Suprapubic skin (tissue), 4 donors: ENCODE data around the gene UTP3. TPM values are rescaled to one million over a fixed set of nuclear protein-coding genes. Genes with fewer than 3 reads are reported as not detected.

Experiments used
- DNase-seq, 2 donors: peaks; one replicate each; pipeline ENCODE4 v3.0.0-alpha.2; 2019; ENCODE audit warnings: low spot score in 2 of 2
- H3K27ac ChIP-seq: fragments of 200-600 bp; sonication (generic); one replicate; pipeline ENCODE4 v1.5.1; 2019
- H3K27me3 ChIP-seq: fragments of 200-600 bp; sonication (generic); one replicate; pipeline ENCODE4 v1.5.1; 2019
- H3K36me3 ChIP-seq: fragments of 200-600 bp; sonication (generic); one replicate; pipeline ENCODE4 v1.5.1; 2019
- H3K4me1 ChIP-seq: fragments of 200-600 bp; sonication (generic); one replicate; pipeline ENCODE4 v1.5.1; 2019
- H3K4me3 ChIP-seq: fragments of 200-600 bp; sonication (generic); one replicate; pipeline ENCODE4 v1.5.1; 2019; ENCODE audit warnings: mild to moderate bottlenecking
- H3K9me3 ChIP-seq: fragments of 200-600 bp; sonication (generic); one replicate; pipeline ENCODE4 v1.5.1; 2019
- CTCF ChIP-seq, 2 donors: fragments of 200-600 bp in 1 of 2; fragments of 450-650 bp in 1 of 2; sonication (generic) in 1 of 2; IDR thresholded peaks; one replicate each; pipeline ENCODE4 v1.5.1; 2016 to 2019; ENCODE audit warnings: antibody characterized with exemption in 2 of 2, mild to moderate bottlenecking in 1 of 2, moderate library complexity in 1 of 2
- EP300 ChIP-seq: sonication (generic); formaldehyde crosslinking; IDR thresholded peaks from one replicate; pipeline ENCODE4 v1.6.1; 2017; ENCODE audit warnings: antibody characterized with exemption
- POLR2A ChIP-seq, 2 donors: fragments of 450-650 bp; IDR thresholded peaks; one replicate each; pipeline ENCODE4 v1.6.1; 2017; ENCODE audit warnings: antibody characterized with exemption in 2 of 2, mild to moderate bottlenecking in 2 of 2, moderate library complexity in 2 of 2
- POLR2AphosphoS5 ChIP-seq, 3 donors: sonication (generic); formaldehyde crosslinking; IDR thresholded peaks; one replicate each; pipeline ENCODE4 v1.6.1; 2017; ENCODE audit warnings: antibody characterized with exemption in 3 of 3
- WGBS: methylation state at CpG from one replicate; pipeline ENCODE4 v1.1.5; 2018; 5-methylcytosine and 5-hydroxymethylcytosine counted together
- total RNA-seq, 4 donors: library from RNA; depleted of rRNA; stranded (reverse); fragments of >200 nt; gene quantifications; one replicate each; pipeline ENCODE4 v1.1.0, GENCODE V29; 2016

Gene UTP3
- total RNA-seq, 4 donors from 2014 or later, result 19.2 to 27.6 (median 22.6) TPM

GRCh38 chr4:70709611-70710205 lies 21.4 kb downstream of the UTP3 start:
- 84% methylated on average over 7 of the region's 7 CpGs for WGBS
- no peak for TF ChIP-seq POLR2A (IDR thresholded peaks at IDR 0.05)
- no peak for TF ChIP-seq CTCF (IDR thresholded peaks at IDR 0.05)
- TF ChIP-seq EP300, result no peak
- no peak for TF ChIP-seq POLR2AphosphoS5 (IDR thresholded peaks at IDR 0.05)
- Histone ChIP-seq H3K4me3 (no peak overlapping the region), H3K4me1 (peaks cover 61% of the 10 kb centered on the region), H3K36me3 (no peaks in the 10 kb centered on the region), H3K27ac (no peak overlapping the region), H3K27me3 (no peaks in the 10 kb centered on the region), H3K9me3 (no peaks in the 10 kb centered on the region)
- DNase-seq, result no peak

GRCh38 chr4:70711599-70711998 lies 23.3 kb downstream of the UTP3 start:
- no peaks in the 10 kb centered on the region for H3K36me3 ChIP-seq
- no peak for DNase-seq
- peaks cover 57% of the 10 kb centered on the region for H3K4me1 ChIP-seq
- H3K9me3 ChIP-seq, result no peaks in the 10 kb centered on the region
- H3K4me3 ChIP-seq, result no peak overlapping the region
- WGBS, result 68% methylated on average over 3 of the region's 3 CpGs
- TF ChIP-seq POLR2AphosphoS5 (IDR thresholded peaks at IDR 0.05) (no peak), EP300 (no peak), POLR2A (IDR thresholded peaks at IDR 0.05) (no peak), CTCF (IDR thresholded peaks at IDR 0.05) (no peak)
- no peak overlapping the region for H3K27ac ChIP-seq
- H3K27me3 ChIP-seq, result no peaks in the 10 kb centered on the region

GRCh38 chr4:70712150-70712549 lies 23.8 kb downstream of the UTP3 start:
- Histone ChIP-seq H3K4me1 (peaks cover 52% of the 10 kb centered on the region), H3K27ac (no peak overlapping the region), H3K9me3 (no peaks in the 10 kb centered on the region), H3K27me3 (no peaks in the 10 kb centered on the region), H3K36me3 (no peaks in the 10 kb centered on the region), H3K4me3 (no peak overlapping the region)
- DNase-seq, result no peak
- TF ChIP-seq CTCF (IDR thresholded peaks at IDR 0.05), result no peak
- no peak for TF ChIP-seq POLR2A (IDR thresholded peaks at IDR 0.05)
- no peak for TF ChIP-seq POLR2AphosphoS5 (IDR thresholded peaks at IDR 0.05)
- TF ChIP-seq EP300, result no peak
- 31% methylated on average over 3 of the region's 3 CpGs for WGBS

DNA sequence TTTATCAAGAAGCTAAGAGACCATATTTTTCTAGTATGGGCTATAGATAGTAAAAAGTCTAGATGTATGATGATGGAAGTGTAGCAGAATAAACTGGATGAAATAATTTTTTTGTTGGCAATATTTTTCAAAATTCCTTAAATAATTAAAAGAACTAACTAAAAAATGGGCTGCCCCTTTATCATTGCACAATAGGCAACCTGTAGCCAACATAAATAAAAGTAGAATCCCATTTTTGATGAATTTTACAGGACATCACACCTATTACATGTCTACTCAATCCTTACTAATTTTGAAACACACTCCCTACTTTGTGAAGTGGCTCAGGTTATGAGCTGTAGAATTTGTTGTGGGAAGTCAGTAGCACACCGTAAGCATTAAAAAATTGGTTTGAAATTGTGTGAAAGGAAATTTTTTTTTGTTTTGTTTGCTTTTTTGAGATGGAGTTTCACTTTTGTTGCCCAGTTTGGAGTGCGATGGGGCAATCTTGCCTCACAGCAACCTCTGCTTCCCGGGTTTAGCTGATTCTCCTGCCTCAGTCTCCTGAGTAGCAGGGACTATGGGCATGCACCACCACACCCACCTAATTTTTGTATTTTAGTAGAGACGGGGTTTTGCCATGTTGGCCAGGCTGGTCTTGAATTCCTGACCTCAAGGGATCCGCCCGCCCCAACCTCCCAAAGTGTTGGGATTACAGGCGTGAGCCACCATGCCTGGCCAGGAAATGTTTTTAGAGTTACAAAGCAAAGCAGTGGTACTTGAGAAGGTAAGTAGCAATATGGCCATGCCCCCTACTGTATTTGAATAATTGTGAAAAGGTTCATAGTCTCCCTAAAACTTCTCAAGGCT lies 24.5 kb downstream of the UTP3 start:
- DNase-seq, result no peak

More for the DNA sequence above, 24.5 kb downstream of the UTP3 start:
- TF ChIP-seq CTCF (IDR thresholded peaks at IDR 0.05) (no peak), POLR2AphosphoS5 (IDR thresholded peaks at IDR 0.05) (no peak), EP300 (no peak), POLR2A (IDR thresholded peaks at IDR 0.05) (no peak)
- 83% methylated on average over 7 of the region's 7 CpGs for WGBS
- Histone ChIP-seq H3K27ac (peak overlapping the region; percentile 65), H3K27me3 (no peaks in the 10 kb centered on the region), H3K36me3 (no peaks in the 10 kb centered on the region), H3K9me3 (no peaks in the 10 kb centered on the region), H3K4me1 (peaks cover 47% of the 10 kb centered on the region), H3K4me3 (no peak overlapping the region)
